Activated effector memory CD4-positive, alpha-beta T cell treated with Interleukin-2 at 50 U/mL for 16 hours (primary cell): ENCODE measurements around the gene ADCK2.
A peak's percentile ranks its signal among the peaks of the same experiment; 100 is the strongest.
"Not testable (repeated sequence)": the region's sequence is repeated elsewhere in the genome, so short reads cannot be mapped to it uniquely, and the experiment has no call there.

Source experiments
- DNase-seq: peaks from one replicate; pipeline ENCODE4 v3.0.0-alpha.2; 2020

Gene ADCK2, protein sequence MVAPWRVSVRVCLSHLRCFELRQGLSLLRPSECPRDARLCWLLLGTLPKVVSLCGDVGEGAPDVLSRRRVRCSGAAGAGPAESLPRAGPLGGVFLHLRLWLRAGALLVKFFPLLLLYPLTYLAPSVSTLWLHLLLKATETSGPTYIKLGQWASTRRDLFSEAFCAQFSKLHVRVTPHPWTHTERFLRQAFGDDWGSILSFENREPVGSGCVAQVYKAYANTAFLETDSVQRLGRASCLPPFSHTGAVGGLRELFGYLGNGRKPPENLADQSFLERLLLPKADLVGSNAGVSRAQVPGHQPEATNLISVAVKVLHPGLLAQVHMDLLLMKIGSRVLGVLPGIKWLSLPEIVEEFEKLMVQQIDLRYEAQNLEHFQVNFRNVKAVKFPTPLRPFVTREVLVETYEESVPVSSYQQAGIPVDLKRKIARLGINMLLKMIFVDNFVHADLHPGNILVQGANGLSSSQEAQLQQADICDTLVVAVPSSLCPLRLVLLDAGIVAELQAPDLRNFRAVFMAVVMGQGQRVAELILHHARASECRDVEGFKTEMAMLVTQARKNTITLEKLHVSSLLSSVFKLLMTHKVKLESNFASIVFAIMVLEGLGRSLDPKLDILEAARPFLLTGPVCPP

GRCh38 chr7:140672382-140673062 is at the start of gene ADCK2:
Gene ADCK2, plus strand, starts transcription at chr7:140672945. Its CDS starts 386 bp downstream, at chr7:140673331.
- peak; percentile 59 for DNase-seq

DNA sequence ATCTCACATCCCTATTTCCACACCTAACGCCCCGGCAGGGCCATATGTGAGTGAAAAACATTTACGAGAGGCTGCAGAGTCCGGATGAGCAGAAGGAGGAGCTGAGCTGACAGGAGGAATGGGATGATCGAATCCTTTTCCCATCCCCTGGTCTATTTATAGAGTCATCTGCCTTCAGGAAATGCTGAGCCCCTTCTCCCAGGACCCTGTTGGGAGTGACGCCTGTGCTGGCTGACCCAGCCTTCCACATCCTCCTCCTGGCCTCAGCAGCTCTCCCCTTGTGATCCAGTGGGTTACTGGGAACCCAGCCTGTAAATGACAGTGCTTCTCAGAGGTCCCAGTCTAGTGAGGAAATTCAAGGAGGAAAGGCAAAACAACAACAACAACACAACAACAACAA is 48.8 kb upstream of the ADCK2 start:
- DNase-seq: no peak

- no peak for DNase-seq
These were observed 48.2 kb upstream of the ADCK2 start for GRCh38 chr7:140624392-140625191.

GRCh38 chr7:140625192-140625558 is 47.6 kb upstream of the ADCK2 start:
- DNase-seq: not testable (repeated sequence)

- DNase-seq: no peak
These were observed 46.6 kb upstream of the ADCK2 start for GRCh38 chr7:140625908-140626868.

DNA sequence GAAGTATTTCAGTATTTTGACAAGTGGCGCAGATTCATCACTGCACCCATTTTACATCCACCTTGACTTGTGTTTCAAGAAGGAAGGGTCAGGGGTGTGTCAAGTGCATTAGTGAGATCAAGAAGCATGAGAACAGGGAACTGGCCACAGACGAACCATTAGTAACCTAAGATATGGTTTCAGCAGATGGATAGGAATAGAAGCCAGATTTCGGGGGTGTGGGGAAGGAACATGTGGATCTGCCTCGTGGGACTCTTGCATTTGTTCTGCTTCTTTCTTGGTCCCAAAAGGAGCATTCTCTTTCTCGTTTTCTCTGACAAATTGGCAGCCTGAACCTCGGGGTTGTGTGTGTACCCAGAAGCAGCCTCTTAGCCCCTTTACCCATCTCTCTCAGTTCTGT is 41.7 kb upstream of the ADCK2 start:
- no peak for DNase-seq

GRCh38 chr7:140631602-140632001 is 41.1 kb upstream of the ADCK2 start:
- DNase-seq: no peak

DNA sequence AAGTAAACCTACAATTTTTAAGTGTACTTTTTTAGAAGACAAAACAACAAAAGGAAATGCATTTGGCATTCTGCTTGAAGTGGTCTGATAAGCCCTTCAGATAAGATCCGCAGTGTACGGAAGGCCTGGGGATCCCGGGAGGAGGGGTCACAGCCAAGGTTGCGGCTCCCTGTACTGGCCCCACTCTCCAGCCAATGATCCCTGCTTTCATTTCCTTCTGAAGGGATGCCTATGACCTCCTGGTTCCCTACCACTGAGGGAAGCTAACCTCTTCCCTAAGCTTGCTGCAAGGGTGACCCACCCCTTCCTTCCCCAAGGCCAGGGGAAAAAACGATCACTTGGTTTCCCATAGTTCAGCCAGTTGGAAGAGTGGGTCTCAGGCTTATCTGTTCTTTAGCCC is 37.4 kb upstream of the ADCK2 start:
- no peak for DNase-seq

DNA sequence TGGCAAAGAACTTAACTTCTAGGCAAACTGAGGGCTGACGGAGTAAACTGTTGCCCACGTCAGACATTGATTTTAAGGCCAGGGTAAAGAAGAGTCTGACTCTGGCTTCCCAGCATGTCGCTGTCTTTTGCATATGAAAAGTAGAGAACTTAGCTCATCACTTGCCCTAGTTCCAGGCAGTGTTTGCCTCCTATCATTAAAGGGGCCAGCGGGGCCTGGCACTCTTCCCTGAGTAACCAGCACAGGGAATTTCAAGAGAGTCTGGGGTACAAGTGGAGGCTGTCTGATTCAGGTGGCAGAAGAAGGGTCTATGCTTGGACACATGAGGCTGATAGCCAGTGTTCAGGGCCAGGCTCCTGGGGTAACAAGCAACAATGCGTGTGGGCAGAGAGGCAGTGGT is 36.9 kb upstream of the ADCK2 start:
- DNase-seq: no peak

GRCh38 chr7:140637400-140637799 is 35.3 kb upstream of the ADCK2 start:
- no peak for DNase-seq

- no peak for DNase-seq
These were observed 34.5 kb upstream of the ADCK2 start for GRCh38 chr7:140638173-140638791.

- no peak for DNase-seq
These were observed 33.2 kb upstream of the ADCK2 start for GRCh38 chr7:140639366-140640053.

GRCh38 chr7:140640060-140640637 is 32.6 kb upstream of the ADCK2 start:
- DNase-seq: no peak

DNA sequence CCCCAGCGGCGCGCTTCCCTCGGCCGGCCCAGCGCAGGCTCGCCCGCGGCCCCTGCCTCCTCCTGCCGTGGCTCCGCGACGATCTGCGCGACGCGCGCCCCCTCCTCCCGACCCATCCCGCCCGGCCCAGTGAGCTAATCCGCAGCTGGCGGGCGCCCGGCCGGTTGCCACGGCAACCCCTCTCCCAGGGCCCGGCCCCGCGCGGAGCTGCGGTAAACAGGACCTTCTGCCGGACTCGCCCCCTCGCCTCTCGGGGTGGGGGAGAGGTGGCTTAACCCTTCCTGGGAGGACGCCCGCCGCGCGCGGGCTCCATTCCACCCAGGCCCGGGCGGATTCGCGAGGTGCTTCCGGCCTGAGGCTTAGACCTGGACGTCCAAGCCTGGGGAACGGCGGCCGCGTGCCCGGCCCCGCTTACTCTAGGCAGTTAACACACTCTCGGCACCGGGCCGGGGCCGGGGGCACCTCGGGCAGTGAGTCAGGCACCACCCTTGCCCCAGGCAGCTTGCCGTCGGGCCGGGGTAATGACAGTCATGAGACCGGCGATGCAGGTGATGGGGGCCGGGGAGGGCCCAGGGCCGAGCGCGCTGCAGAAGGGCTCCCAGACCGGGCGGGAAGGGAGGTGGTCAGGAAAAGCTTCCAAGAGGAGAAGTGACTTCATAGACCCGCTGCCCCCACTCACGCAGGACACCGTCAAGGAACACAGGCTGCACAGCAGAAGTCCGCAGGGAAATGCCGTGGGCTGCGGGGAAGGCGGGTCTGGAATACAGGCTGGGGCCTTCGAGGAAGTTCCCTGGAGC is 31.8 kb upstream of the ADCK2 start, which contains the start of gene DENND2A:
Gene DENND2A, minus strand, starts transcription at position 87 of the 797 bp plus-strand sequence. CDS start 38,416 bp downstream, outside the sequence.
- no peak for DNase-seq

DNA sequence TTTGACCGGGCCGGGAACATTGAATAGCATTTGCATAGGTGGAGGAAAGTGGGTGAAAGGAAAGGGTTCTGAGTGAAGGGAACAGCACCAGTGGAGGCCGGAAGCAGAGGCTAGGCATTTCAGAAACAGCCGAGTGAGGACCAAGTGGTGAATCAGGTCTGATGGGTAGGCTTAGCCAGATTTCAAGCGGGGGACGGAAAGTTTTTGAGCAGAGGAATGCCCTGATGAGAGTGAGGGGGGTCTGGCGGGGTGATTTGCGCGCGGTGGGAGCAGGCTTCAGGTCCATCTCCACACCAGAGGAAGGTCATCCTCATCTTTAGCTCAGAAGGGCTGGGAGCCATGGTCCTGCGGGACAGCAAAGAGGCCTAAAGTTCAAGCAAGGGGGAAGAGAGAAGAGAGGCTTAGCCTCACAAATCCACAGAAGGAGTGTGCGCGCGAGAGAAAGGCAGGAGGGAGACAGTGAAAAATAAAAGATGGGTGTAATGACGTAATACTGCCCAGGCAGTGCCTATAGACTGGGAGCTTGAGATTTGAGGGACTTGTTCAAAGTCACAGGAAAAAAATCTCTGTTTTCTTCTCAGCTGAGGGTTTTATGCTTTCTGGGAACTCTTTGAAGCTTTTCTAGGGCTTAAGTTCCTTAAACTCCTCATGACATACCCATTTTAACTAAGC is 31.1 kb upstream of the ADCK2 start:
- DNase-seq: no peak

GRCh38 chr7:140643416-140643815 is 29.3 kb upstream of the ADCK2 start:
- no peak for DNase-seq

DNA sequence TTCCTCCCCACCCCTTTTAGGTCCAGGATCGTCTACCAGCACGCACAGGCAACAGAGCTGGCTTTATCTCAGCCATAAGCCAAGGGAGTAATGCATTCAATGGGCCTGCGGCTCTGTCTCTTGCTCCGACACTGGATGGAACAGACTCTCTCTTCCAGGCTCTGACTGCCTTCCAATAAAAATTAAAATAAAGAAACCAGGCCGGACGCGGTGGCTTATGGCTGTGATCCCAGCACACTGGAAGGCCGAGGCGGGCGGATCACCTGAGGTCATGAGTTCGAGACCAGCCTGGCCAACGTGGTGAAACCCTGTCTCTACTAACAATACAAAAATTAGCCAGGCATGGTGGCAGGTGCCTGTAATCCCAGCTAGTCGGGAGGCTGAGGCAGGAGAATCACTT is 28.0 kb upstream of the ADCK2 start:
- DNase-seq: not testable (repeated sequence)

GRCh38 chr7:140645166-140645900 is 27.4 kb upstream of the ADCK2 start:
- no peak for DNase-seq
